NCI-H2107 treated with DMSO at 0.1 percent for 48 hours (cell line): ENCODE data around the gene ESPNL.

Experiments
- DNase-seq: peaks from one replicate; lab custom pipeline; 2025; ENCODE audit not compliant: unreplicated experiment; lab: John Stamatoyannopoulos, UW

Gene ESPNL

DNA sequence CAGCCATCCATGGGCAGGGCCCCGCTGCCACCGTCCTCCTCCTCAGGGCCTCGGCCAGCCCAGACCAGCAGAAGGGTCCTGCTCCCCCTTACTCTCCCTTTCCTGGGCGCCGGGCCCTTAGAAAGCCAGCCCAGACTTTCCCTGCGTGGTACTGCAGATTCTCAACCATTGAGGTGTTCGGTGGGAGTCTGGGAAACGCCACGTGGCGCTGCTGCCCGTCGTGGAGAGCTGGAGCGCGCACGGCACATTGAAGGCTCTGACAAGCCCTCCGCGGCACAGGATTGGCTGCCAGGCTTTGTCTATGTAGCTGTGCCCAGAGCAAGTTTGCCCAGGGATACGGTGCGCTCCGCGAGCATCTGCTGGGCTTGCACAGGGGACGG, 27.9 kb downstream of the ESPNL start:
- no peak for DNase-seq

DNA sequence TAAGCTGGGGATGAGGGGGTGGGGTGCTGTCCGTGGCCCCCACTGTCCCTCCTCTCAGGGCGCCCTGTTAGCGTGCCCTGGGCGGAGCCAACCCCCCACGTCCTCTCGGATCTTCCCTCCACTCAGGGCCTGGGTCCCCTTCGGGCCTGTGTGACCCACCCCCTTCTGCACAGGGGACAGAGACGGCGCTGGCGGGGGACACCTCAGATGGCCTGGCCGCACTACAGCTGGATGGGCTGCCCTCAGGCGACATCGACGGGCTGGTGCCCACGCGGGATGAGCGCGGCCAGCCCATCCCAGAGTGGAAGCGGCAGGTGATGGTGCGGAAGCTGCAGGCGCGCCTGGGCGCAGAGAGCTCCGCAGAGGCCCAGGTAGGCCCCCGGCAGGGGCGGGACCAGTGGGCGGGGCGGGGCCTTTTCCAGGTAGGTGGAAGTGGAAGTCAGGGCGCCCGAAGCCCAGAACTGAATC, 28.4 kb downstream of the ESPNL start:
- no peak for DNase-seq

DNA sequence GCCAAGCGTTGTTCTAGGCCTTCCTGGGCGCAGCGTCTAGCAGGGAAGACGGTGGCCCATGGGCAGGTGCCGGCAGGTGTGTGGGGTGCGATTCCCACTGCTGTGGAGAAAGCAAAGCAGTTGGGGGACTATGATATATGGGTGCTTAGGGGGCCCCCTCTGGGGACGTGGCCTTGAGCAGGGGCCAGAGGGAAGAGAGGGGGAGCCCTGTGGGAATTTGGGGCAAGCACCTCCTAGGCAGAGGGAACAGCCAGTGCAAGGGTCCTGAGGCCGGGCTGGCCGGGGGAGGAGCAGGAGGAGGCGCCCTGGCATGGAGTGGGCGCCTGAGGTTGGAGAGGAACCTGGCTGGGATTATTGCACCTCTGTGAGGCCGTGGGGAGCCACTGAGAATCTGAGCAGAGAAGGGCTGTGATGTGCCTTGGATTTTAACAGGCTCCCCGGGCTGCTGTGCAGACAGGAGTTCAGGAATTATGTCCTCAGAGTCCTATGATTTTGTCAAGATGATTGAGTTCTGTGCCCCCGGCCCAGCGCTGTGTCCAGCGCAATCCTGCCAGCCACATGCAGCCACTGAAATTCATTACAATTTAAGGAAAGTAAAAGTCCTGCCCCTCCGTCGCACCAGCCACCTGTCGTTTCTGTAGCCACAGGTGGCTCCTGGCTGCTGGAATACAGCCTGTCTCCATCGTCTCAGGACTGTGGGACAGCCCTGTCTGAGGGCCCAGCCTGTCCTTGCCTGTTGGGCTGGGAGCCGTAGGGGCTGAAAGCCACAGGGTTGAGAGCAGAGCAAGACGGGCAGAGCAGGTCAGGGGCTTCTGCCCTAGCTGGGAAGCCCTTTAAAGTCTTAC, 29.2 kb downstream of the ESPNL start:
- DNase-seq: no peak

DNA sequence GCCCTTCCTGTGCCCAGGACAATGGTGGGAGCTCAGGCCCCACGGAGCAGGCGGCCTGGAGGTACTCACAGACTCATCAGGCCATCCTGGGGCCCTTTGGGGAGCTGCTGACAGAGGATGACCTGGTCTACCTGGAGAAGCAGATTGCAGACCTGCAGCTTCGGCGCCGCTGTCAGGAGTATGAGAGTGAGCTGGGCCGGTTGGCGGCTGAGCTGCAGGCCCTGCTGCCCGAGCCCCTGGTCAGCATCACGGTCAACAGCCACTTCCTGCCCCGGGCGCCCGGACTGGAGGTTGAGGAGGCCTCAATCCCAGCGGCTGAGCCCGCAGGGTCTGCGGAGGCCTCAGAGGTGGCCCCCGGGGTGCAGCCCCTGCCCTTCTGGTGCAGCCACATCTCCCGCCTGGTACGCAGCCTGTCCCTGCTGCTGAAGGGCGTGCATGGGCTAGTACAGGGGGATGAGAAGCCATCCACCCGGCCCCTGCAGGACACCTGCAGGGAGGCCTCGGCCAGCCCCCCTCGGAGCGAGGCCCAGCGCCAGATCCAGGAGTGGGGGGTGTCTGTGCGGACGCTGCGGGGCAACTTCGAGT, 30.1 kb downstream of the ESPNL start:
- no peak for DNase-seq

DNA sequence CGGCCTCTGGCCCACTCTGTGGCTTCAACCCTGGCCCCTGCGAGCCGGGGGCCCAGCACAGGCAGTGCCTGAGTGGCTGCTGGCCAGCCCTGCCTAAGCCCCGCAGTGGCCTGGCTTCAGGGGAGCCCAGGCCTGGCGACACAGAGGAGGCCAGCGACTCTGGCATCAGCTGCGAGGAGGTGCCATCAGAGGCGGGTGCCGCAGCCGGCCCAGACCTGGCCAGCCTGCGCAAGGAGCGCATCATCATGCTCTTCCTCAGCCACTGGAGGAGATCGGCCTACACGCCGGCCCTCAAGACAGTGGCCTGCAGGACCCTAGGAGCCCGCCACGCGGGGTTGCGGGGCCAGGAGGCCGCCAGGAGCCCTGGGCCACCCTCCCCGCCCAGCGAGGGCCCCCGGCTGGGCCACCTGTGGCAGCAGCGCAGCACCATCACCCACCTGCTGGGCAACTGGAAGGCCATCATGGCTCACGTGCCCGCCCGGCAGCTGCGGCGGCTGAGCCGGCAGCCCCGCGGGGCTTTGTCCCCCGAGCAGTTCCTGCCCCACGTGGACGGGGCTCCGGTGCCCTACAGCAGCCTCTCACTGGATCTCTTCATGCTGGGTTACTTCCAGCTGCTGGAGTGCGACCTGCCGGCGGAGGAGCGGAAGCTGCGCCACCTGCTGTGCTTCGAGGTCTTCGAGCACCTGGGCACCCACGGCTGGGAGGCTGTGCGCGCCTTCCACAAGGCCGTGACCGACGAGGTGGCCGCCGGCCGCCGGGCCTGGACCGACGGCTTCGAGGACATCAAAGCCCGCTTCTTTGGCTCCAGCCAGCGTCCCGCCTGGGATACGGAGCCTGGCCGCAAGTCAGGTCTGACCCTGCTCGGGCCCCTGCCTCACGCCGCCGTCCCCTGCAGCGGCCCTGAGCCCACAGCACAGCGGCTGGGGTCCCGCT, 30.8 kb downstream of the ESPNL start:
- DNase-seq: no peak

DNA sequence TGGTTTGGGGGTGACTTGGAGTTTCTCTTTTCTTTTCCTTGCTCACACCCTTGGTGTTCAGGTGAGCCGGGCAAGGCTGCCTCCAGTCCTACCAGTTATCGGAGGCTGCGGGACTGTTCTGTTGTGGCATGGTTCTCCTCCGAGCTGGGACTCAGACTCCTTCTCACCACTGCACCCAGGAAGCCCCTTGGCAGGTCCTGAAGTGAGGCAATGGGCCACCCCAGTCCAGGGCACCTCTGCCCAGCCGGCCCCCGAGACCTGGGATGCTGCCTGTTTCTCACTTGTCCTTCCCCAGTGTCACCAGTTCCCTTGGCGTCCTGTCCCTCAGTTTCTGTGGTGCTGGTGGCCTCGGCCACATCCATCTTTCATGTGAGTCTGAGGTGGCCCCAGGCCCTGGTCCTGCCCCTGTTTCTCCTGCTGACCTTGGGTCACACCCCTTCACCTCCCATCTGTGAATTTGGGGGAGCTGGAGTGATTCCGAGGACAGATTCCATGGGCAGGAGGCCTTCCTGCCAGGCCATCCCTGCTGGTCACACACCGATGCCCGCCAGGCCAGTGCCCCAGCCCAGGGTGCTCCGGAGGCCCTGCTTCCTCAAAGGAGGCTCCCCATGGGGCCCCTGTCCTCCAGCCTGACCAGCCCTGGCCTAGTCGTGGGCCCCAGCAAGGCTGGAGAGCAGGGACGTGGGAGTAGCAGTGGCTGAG, 31.8 kb downstream of the ESPNL start:
- DNase-seq: no peak

DNA sequence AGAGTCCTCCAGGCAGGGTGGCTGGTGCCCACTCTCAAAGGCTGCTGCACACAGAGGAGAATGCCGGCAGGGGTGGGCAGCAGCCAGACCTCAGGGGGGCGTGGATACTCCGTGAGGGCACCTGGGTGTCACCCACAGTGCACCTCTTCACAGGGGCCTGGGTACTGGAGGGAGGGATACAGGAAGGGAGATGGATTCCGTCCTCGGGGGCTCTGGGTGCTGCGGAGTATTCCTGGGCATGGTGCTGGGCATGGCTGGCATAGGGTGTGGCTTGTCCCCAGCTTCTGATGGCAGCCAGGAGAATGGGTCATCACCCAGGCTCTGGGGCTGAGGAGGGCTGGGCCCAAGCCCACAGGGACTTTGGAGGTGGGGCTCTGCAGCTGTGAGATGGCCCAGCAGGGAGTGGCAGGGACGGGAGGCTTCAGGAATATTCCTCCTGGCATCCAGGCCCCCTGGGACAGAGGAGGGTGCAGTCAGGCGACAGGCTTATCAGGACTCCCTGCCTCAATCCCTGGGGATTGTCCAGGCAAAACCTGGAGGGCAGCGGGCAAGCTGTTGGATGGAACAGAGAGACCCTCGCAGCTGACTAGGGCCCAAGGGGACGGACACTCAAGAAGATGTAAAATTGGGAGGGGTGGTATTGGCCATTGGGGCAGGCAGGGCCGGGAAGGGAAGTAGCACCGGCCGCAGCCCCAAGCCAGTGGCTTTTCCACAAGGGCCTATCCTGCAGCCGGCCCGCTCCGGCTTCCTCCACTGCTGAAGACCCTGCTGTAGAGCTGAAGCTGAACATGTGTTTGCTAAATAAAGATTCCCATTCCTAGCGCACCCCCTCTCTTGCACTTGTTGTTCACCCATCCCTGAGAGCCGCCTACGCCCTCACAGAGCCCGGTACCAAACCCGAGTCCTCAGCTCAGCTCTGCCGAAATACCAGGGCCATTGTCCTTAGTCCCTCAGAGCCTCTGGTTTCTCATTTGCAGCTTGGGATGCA, 32.6 kb downstream of the ESPNL start:
- DNase-seq: no peak

DNA sequence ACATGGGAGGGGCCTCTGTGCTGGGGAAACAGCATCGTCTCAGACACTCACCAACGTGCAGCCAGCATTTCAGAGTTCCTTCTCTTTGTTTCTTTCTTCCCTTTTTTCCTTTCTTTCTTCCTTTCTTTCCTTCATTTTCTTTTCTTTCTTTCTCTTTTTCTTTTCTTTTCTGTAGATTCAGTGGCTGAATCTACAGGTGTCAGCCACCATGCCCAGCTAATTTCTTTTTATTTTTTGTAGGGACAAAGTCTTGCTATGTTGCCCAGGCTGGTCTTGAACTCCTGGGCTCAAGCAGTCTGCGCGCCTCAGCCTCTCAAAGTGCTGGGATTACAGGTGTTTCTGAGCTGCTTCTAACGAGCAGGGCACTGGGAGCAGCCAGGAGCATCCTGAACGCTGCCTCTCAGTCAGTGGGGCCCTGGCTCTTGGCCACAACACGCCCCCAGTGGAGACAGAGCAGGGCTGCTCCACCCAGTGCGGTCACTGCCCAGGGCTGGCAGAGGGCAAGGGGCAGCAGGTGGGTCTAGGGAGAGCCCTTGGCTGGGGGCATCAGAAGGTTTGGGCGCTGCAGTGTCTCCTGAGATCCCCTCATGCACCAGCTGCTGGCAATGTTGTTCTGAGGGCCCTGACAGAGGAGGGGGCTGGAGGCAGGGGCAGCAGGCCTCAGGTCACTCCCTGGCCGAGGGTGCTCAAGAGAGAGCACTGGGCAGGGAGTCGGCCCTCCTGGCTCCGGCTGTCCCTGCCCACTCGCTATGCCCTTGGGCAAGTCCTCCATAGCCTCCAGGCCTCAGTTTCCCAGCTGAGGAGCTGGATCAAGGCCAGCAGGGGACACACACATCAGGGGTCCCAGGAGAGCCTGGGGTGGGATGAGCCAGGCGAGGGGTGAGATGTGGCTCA, 33.6 kb downstream of the ESPNL start:
- no peak for DNase-seq

DNA sequence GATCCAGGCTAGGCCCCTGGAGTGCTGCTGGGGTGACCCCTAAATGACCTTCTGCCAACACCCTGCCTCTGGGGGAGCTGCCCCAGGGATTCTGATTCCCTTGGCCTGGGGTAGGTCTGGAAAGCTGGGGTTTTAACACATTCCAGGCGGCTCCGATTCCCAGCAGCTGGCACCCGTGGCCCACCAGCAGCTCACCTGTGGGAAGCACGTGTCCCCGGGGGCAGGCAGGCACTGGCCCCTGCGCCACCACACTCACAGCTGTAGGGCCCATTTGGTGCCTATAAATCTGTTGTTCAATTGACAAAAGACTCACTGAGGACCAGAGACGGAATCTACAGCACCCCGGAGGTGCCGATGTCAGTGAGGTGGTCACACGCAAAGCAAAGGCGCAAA, 34.2 kb downstream of the ESPNL start:
- no peak for DNase-seq

DNA sequence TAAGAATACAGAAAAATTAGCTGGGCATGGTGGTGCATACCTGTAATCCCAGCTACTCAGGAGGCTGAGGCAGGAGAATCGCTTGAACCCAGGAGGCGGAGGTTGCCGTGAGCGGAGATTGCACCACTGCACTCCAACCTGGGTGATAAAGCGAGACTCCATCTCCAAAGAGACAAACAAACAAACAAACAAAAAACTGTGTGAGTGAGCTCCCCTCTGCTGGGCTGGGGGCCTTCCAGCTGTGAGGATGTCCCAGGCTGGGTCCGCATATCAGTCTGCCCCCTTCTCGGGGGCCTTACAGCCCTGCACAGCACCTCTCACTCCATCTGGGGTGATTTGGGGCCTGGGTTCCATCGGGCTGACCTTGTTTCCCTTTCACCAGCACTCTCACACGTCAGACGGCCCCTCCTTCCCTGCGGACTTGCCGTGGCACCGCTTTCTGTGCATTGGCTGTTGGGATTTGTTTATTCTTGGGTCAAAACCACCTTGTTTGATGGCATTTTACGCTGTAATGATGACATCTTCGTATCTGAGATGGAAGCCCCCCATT, 35.5 kb downstream of the ESPNL start:
- DNase-seq: no peak

DNA sequence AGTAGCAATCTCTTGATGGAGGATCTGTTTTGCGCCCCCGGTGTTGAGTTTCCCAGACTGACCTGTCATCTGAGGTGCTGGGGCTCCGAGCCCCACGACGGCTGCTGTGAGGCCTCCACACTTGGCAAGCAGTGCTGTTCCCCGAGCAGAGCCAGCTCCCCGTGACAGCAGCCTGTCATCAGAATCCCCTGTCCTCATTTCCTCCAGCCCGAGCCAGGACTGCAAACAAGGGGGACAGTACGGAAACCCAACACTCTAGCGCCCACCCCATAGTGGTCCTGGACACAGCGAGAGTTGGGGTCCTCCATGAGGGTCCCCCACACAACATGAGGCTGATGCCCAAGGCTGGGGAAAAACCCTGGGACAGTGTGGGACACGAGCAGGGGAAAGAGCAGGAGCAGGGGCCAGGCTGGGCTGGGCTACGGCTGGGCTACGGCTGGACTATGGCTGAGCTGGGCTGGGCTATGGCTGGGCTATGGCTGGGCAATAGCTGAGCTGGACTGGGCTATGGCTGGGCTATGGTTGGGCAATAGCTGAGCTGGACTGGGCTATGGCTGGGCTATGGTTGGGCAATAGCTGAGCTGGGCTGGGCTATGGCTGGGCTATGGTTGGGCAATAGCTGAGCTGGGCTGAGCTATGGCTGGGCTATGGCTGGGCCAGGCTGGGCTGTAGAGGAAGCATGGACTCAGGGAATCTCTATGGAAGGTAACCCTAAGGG, 36.8 kb downstream of the ESPNL start:
- no peak for DNase-seq

DNA sequence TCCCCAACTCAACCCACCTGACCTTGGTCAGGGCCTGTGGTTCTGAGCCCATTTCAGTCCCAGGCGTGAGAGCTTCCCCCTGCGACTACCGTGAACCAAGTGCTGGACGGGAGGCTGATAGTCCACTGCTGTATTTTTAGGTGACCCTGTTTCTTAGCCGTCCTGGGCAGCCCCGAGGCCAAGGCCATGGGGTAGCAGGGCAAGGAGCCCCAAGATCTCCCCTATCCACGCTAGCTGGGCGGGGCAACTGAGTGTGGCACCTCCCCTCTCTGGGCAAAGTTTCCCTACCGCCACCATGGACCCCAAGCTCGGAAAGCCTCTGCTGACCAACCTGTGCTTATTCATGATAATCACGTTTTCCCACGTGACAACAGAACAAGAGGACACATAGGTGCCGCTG, 37.7 kb downstream of the ESPNL start:
- no peak for DNase-seq

DNA sequence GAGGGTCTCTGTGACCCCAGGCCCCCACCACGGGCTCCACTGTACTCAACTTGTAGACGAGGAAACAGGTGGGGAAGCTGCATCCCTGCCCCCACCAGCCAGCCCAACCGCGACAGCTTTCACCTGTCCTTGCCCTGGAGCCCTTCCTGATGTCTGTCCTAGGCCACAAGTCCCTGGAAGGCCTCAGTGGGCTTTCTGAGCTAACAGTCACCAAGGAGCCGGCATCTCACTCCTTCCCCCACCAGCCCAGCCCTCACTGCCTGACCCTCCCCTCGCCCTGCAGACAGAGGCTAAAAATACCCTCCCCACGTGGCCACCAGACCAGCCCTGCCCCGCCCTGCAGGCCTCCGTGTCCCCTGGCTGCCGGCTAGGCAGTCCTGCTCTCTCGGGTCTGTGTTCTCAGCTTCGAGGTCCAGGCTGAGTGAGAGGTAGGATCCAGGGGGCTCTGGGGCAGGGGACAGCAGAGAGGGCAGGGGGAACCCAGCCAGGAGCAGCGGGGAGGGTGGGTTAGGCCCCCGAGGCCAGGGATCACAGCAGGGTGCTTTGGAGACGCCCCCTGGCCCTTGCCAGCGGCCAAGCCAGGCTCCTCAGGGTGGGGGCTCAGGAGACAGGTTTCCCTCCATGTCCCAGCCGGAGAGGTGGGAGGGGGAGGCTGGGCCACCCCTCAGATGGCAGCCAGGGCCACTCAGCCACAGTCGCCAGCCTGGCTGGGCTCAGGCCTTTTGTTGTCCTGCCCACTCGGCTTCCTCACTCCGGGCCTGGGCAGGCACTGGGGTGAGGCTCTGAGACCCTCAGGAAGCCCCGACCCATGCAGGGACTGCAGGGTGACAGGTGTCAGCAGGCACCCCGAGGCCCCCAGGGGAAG, 38.4 kb downstream of the ESPNL start, which contains the start of gene KLHL30:
Gene KLHL30, plus strand, starts transcription at position 338 of the 865 bp plus-strand sequence. CDS start 2,087 bp downstream, outside the sequence.
- DNase-seq: no peak

DNA sequence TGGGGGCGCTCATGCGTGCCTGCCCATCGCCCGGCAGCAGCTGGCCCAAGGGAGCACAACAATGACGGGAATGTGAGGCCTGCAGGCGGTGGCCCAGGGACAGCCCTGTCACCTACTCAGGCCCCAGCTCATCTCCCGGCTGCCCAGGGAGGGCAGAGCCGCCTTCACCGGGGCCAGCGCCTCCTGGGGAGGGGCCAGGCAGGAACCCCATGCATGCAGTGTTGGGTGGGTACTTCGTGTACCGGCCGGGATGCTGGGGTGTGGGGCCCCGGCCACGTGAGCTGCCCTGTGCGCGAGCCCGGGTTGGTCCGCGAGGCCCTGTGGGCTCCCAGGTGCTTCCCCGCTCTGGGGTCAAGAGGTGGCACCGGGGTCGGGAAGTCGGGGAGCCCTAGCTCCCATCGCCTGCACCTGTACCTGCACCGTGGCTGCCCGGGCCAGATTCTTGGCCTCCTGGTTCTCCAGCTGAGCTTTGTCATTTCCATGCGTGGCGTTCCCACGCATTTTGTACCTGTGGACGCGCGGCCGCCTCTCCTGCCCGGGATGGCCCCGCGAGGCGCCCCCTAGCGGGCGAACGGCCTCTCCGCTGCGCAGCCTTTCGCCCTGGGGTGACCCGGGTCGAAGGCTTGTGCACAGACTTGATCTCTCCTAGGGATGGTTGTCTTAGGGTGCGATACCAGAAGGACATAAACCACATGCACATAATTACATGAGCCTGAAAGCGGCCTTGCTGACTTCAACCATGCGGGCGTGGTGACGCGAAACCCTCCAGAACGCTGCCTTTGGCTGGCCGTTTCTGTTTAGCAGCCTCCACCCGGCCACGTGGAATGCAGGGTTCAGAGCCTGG, 39.3 kb downstream of the ESPNL start:
- no peak for DNase-seq

DNA sequence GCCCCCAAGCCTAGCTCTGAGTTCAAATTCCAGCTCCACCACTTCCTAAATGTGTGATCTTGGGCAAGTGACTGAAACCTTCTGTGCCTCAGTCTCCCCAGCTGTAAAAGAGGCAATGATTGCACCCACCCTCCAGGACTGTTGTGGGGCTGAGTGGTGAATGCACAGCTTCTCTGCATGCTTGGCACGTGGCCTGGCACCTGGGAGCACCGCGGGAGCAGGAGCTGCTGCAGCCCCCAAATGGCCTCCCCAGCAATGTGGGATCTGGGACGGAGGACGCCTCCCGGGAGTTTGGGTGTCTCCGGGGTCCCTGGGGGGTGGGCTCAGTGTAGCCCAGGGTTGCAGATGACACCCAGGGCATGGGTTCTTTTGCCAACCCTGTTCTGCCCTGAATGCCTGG, 39.9 kb downstream of the ESPNL start:
- DNase-seq: no peak
